ENCODE results near the gene TOMM70.

DNA sequence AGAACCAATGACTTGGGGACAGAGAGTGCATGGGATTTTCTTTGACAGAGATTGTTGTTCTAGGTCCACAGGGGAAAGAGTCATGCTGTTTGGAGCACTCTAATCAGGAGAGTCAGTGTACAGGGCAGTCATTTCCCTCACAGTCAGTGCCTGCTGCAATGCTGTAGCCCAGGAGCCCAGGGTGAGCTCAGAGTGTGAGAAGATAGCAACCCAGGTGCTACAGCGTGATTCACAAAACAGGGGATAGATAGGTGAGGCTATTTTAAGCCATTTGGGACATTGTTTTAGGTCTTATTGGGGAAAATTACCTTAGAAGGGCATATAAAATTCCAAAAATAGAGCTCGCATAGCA, 37.7 kb upstream of the TOMM70 start:
- TF ChIP-seq POLR2AphosphoS5 (IDR thresholded peaks at IDR 0.05; ENCODE audit: low read depth, low read length) (no peak), POLR2A (IDR thresholded peaks at IDR 0.05; ENCODE audit: low read depth, low read length) (no peak), TAF1 (IDR thresholded peaks at IDR 0.05; ENCODE audit: borderline replicate concordance, low read depth, low read length) (no peak)

Data from GM12892 (cell line).